Keratinocyte (primary cell): ENCODE data around the gene TMEM134. TPM values are rescaled to one million over a fixed set of nuclear protein-coding genes. Genes with fewer than 3 reads are reported as not detected.

Experiments
- DNase-seq: peaks from one replicate; pipeline ENCODE4 v3.0.0-alpha.2; 2011; ENCODE audit warnings: low read depth, missing footprints, low spot score
- FAIRE-seq: peaks from 2 replicates; lab custom pipeline; 2011; peaks lifted over from hg19 to GRCh38; lab: Jason Lieb, UNC
- H2AFZ ChIP-seq: 2 replicates; pipeline ENCODE4 v1.6.0; 2012; ENCODE audit warnings: low read length, control low read depth, inconsistent platforms; ENCODE audit not compliant: control insufficient read depth
- H3K27ac ChIP-seq: 2 replicates; pipeline ENCODE4 v1.5.1; 2011; ENCODE audit warnings: low read length; ENCODE audit not compliant: control insufficient read depth, insufficient read depth
- H3K27me3 ChIP-seq: 3 replicates; pipeline ENCODE4 v1.6.0; 2011; ENCODE audit warnings: low read length; ENCODE audit not compliant: control insufficient read depth, insufficient read depth; ENCODE audit errors: extremely low read depth
- H3K36me3 ChIP-seq, 2 experiments: 2 replicates in 1 of 2; 3 replicates in 1 of 2; pipeline ENCODE4 v1.5.1; 2011; ENCODE audit warnings: low read length in 2 of 2, mild to moderate bottlenecking in 1 of 2; ENCODE audit not compliant: control insufficient read depth in 2 of 2, insufficient read depth in 2 of 2; ENCODE audit errors: extremely low read depth in 1 of 2
- H3K4me1 ChIP-seq: 3 replicates; pipeline ENCODE4 v1.5.1; 2011; ENCODE audit warnings: low read length; ENCODE audit not compliant: control insufficient read depth, insufficient read depth; ENCODE audit errors: extremely low read depth
- H3K4me2 ChIP-seq: 3 replicates; pipeline ENCODE4 v1.6.0; 2011; ENCODE audit warnings: low read depth, low read length; ENCODE audit not compliant: control insufficient read depth, insufficient read depth; ENCODE audit errors: extremely low read depth
- H3K4me3 ChIP-seq, 3 experiments: fragments of 200-600 bp in 1 of 3; sonication (generic) in 1 of 3; 2 replicates in 2 of 3; 3 replicates in 1 of 3; pipeline ENCODE4 v1.5.1; 2011 to 2016; ENCODE audit warnings: low read length in 3 of 3, mild to moderate bottlenecking in 3 of 3, control low read depth in 2 of 3, inconsistent platforms in 1 of 3, low read depth in 1 of 3, mixed read lengths in 1 of 3, mixed run types in 1 of 3, moderate library complexity in 1 of 3; ENCODE audit not compliant: control insufficient read depth in 2 of 3, insufficient read depth in 2 of 3; ENCODE audit errors: extremely low read depth in 1 of 3
- H3K79me2 ChIP-seq: 2 replicates; pipeline ENCODE4 v1.6.0; 2012; ENCODE audit warnings: low read length; ENCODE audit not compliant: control insufficient read depth, insufficient read depth
- H3K9ac ChIP-seq: 3 replicates; pipeline ENCODE4 v1.6.0; 2011; ENCODE audit warnings: low read length; ENCODE audit not compliant: control insufficient read depth, insufficient read depth; ENCODE audit errors: extremely low read depth
- H3K9me1 ChIP-seq: 3 replicates; pipeline ENCODE4 v1.6.0; 2011; ENCODE audit warnings: low read length; ENCODE audit not compliant: control insufficient read depth, insufficient read depth; ENCODE audit errors: extremely low read depth
- H3K9me3 ChIP-seq: 2 replicates; pipeline ENCODE4 v1.5.1; 2012; ENCODE audit warnings: low read depth, low read length; ENCODE audit not compliant: control insufficient read depth
- H4K20me1 ChIP-seq: 3 replicates; pipeline ENCODE4 v1.6.0; 2011; ENCODE audit warnings: low read length; ENCODE audit not compliant: control insufficient read depth, insufficient read depth; ENCODE audit errors: extremely low read depth
- EZH2 ChIP-seq: IDR thresholded peaks from one replicate; pipeline ENCODE4 v1.6.1; 2012; ENCODE audit warnings: inconsistent platforms, mild to moderate bottlenecking, low read length, moderate library complexity
- dilution Hi-C: fragments of 300-500 bp; cut with MboI; formaldehyde crosslinking; loops from one replicate; pipeline ENCODE4 v1.7.0; 2020; ENCODE audit warnings: low sequenced_read_pairs; ENCODE audit not compliant: extremely low pct_ligation_motif_present
- polyA plus RNA-seq, 5 experiments: library from polyadenylated mRNA; depleted of rRNA in 3 of 5; stranded (reverse) in 3 of 5; stranded (forward) in 1 of 5; unstranded in 1 of 5; fragments of >200 nt; gene quantifications; 1 replicate in 1 of 5; 2 replicates in 3 of 5; 3 replicates in 1 of 5; pipeline versions ENCODE4 v1.2.1 to v1.2.3, GENCODE V29; 2011 to 2012; ENCODE audit warnings: missing spikeins in 2 of 5, low read depth in 1 of 5, low replicate concordance in 1 of 5
- TF ChIP-seq, protein P1 (sequence below), 3 experiments: IDR thresholded peaks in 1 of 3; conservative IDR thresholded peaks in 1 of 3; optimal IDR thresholded peaks in 1 of 3; 2 replicates in 2 of 3; 3 replicates in 1 of 3; pipeline versions ENCODE3 to v1.5.1; 2011; ENCODE audit warnings: low read length in 3 of 3, mild to moderate bottlenecking in 3 of 3, moderate library complexity in 2 of 3, control low read depth in 1 of 3, inconsistent platforms in 1 of 3; ENCODE audit not compliant: insufficient read depth in 2 of 3; ENCODE audit errors: extremely low read depth in 1 of 3

The TMEM134 gene
- polyA plus RNA-seq, 1 donor (not counting 4 experiments of a cell fraction or from before 2014, with no cell fraction given), result 24.7 TPM

- Histone ChIP-seq H3K9ac (no peak overlapping the region), H3K9me1 (no peaks in the 10 kb centered on the region), H3K36me3 (peaks cover 9 to 18% of the 10 kb centered on the region in 2 experiments), H3K79me2 (peaks cover 14% of the 10 kb centered on the region), H4K20me1 (no peaks in the 10 kb centered on the region), H3K27me3 (no peaks in the 10 kb centered on the region), H3K4me3 (no peak overlapping the region), H3K27ac (no peak overlapping the region), H3K9me3 (no peaks in the 10 kb centered on the region), H3K4me1 (peaks cover 15% of the 10 kb centered on the region), H2AFZ (no peak overlapping the region), H3K4me2 (no peak overlapping the region)
- dilution Hi-C loops, result no loop called here
- FAIRE-seq (no peak), DNase-seq (no peak)
- no peak for TF ChIP-seq EZH2
- TF ChIP-seq, protein P1, sequence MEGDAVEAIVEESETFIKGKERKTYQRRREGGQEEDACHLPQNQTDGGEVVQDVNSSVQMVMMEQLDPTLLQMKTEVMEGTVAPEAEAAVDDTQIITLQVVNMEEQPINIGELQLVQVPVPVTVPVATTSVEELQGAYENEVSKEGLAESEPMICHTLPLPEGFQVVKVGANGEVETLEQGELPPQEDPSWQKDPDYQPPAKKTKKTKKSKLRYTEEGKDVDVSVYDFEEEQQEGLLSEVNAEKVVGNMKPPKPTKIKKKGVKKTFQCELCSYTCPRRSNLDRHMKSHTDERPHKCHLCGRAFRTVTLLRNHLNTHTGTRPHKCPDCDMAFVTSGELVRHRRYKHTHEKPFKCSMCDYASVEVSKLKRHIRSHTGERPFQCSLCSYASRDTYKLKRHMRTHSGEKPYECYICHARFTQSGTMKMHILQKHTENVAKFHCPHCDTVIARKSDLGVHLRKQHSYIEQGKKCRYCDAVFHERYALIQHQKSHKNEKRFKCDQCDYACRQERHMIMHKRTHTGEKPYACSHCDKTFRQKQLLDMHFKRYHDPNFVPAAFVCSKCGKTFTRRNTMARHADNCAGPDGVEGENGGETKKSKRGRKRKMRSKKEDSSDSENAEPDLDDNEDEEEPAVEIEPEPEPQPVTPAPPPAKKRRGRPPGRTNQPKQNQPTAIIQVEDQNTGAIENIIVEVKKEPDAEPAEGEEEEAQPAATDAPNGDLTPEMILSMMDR (optimal IDR thresholded peaks at IDR 0.05 in 1 of 3, IDR thresholded peaks at IDR 0.05 in 1 of 3, conservative IDR thresholded peaks at IDR 0.05 in 1 of 3; ENCODE audit: extremely low read depth in 1 of 3, insufficient read depth in 2 of 3, low read length in 3 of 3), result no peak
Measured at GRCh38 chr11:67501854-67502253, 32.8 kb upstream of the TMEM134 start.

GRCh38 chr11:67500831-67501715 is 32.0 kb upstream of the TMEM134 start:
- TF ChIP-seq, protein P1 (optimal IDR thresholded peaks at IDR 0.05 in 1 of 3, IDR thresholded peaks at IDR 0.05 in 1 of 3, conservative IDR thresholded peaks at IDR 0.05 in 1 of 3; ENCODE audit: extremely low read depth in 1 of 3, insufficient read depth in 2 of 3, low read length in 3 of 3), result no peak
- TF ChIP-seq EZH2, result no peak
- no peaks in the 10 kb centered on the region for H3K9me1 ChIP-seq
- dilution Hi-C loops, result no loop called here

More at GRCh38 chr11:67500831-67501715, 32.0 kb upstream of the TMEM134 start:
- no peak for FAIRE-seq
- Histone ChIP-seq H3K9ac (no peak overlapping the region), H2AFZ (no peak overlapping the region), H3K79me2 (peaks cover 8% of the 10 kb centered on the region), H3K4me1 (peaks cover 7% of the 10 kb centered on the region), H3K4me2 (no peak overlapping the region), H3K27ac (no peak overlapping the region), H3K27me3 (no peaks in the 10 kb centered on the region), H4K20me1 (no peaks in the 10 kb centered on the region), H3K4me3 (no peak overlapping the region), H3K36me3 (peaks cover 9 to 20% of the 10 kb centered on the region in 2 experiments), H3K9me3 (no peaks in the 10 kb centered on the region)
- DNase-seq, result no peak
